ENCODE data around the gene KIF16B.

The KIF16B gene

GRCh38 chr20:16553101-16553500 is 20.1 kb downstream of the KIF16B start:
- TF ChIP-seq CTCF (conservative IDR thresholded peaks at IDR 0.05) (no peak), ZFX (IDR thresholded peaks at IDR 0.05) (no peak)
- no peak overlapping the region for H3K27ac ChIP-seq

DNA sequence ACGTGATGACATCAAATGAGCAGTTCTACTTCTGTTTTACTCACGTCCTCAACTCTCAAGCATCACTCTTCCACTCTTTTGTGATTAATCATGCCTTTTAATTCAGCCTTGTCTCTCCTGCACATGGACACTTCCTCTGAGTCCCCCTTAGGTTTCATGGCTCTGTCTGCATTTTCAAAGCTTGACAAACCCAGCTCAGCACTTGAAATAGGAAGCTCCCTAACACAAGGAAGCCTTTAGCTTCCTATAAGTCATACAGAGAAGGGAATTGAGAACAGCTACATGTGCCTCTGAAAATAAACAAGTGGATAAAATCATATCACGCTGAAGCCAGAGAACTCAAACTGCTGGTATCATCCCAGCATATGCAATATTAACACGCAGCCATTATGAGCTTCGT is 21.2 kb downstream of the KIF16B start:
- no peak overlapping the region for H3K27ac ChIP-seq
- TF ChIP-seq CTCF (conservative IDR thresholded peaks at IDR 0.05) (no peak), ZFX (IDR thresholded peaks at IDR 0.05) (no peak)

DNA sequence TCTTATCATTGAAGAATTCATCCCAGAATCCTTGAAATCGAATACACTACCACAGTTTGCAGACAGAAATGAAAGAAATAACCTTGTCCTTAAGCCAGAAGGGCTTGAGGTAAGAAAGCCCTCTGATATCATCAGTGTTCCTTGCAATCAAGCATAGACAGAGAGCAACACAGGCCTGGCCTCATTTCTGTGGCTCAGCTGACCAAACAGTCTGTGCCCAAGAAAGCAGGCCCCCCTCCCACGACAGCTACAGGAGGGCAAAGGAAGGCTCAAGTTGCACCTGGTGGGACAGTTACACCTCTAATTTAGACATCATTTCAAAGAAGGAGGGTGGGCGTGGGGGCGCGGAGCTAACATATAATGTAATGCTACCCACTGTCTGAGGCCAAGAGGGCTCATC is 21.6 kb downstream of the KIF16B start:
- no peak for TF ChIP-seq CTCF (conservative IDR thresholded peaks at IDR 0.05)
- TF ChIP-seq ZFX (IDR thresholded peaks at IDR 0.05): no peak
- H3K27ac ChIP-seq: no peak overlapping the region

- H3K27ac ChIP-seq: no peak overlapping the region
- TF ChIP-seq CTCF (conservative IDR thresholded peaks at IDR 0.05) (no peak), ZFX (IDR thresholded peaks at IDR 0.05) (no peak)
Measured at GRCh38 chr20:16548068-16548672, 25.1 kb downstream of the KIF16B start.

DNA sequence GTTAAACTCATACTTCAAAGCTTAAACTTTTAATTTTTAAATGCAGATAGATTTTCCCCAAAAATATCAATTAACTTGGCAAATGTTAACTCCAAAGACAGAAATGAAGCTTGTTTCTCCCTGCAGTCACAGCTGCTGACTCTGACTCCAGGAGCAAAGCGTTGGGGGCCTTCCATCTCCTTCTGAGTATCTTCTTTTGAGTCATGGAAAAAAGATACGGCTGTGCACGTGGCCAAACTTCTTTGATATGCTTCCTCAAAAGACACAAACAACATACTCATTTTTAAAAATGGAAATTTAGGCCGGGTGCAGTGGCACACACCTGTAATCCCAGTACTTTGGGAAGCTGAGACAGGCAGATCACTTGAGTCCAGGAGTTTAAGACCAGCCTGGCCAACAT is 28.3 kb downstream of the KIF16B start:
- no peak for TF ChIP-seq ZFX (IDR thresholded peaks at IDR 0.05)
- no peak for TF ChIP-seq CTCF (conservative IDR thresholded peaks at IDR 0.05)

GRCh38 chr20:16542477-16542876 is 30.8 kb downstream of the KIF16B start:
- no peak overlapping the region for H3K27ac ChIP-seq
- TF ChIP-seq CTCF (conservative IDR thresholded peaks at IDR 0.05) (no peak), ZFX (IDR thresholded peaks at IDR 0.05) (no peak)

More for the DNA sequence above, 28.3 kb downstream of the KIF16B start:
- H3K27ac ChIP-seq: no peak overlapping the region

DNA sequence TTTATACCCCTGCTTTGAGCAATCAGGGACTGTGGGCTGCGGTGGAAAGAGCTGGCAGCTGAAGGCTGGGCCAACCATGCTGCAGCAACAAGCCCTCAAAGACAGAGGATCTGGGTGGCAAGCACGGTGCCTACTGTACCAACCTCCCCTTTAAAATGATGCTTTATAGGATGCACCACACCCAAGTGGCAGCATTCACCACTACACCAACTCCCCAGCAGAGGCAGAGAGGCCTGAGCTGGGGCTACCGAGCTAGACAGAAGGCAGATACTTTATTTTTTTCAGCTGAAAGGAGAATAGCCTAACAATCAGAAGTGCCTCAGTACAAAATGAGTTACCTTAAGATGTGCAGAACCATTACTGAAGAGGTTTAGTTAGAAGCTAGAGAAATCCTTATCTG is 31.4 kb downstream of the KIF16B start:
- no peak overlapping the region for H3K27ac ChIP-seq
- TF ChIP-seq ZFX (IDR thresholded peaks at IDR 0.05) (no peak), CTCF (conservative IDR thresholded peaks at IDR 0.05) (no peak)

Data from C4-2B (cell line).